ENCODE data around the gene LYL1.
"Not testable (repeated sequence)": the region's sequence is repeated elsewhere in the genome, so short reads cannot be mapped to it uniquely, and the experiment has no call there.

Gene LYL1

GRCh38 chr19:13102666-13103580, at the start of gene LYL1:
LYL1 (minus strand) TSS chr19:13102858; CDS start chr19:13101171, 1,687 bp downstream.
- no peak for DNase-seq (ENCODE audit: low read depth in 2 of 2)

GRCh38 chr19:13151605-13152355, 49.1 kb upstream of the LYL1 start:
- DNase-seq (ENCODE audit: low read depth in 2 of 2): peak; percentile 91 to 93

GRCh38 chr19:13150931-13151604, 48.4 kb upstream of the LYL1 start:
- no peak for DNase-seq (ENCODE audit: low read depth in 2 of 2)

- DNase-seq (ENCODE audit: low read depth in 2 of 2): peak; percentile 85 to 87
These were observed 47.7 kb upstream of the LYL1 start, which contains the start of the genes IER2 and STX10 for GRCh38 chr19:13150187-13150930. IER2 (plus strand) TSS chr19:13150411; CDS start chr19:13153187, 2,776 bp downstream. STX10 (minus strand) TSS chr19:13150375; CDS start chr19:13150173, 202 bp downstream.

- DNase-seq (ENCODE audit: low read depth in 2 of 2): no peak
These were observed 47.0 kb upstream of the LYL1 start for GRCh38 chr19:13149628-13150186.

GRCh38 chr19:13149173-13149627, 46.5 kb upstream of the LYL1 start:
- not testable (repeated sequence) for DNase-seq (ENCODE audit: low read depth in 2 of 2)

- no peak for DNase-seq (ENCODE audit: low read depth in 2 of 2)
These were observed 44.3 kb upstream of the LYL1 start for GRCh38 chr19:13146763-13147563.

GRCh38 chr19:13139633-13140311, 37.1 kb upstream of the LYL1 start:
- no peak for DNase-seq (ENCODE audit: low read depth in 2 of 2)

- DNase-seq (ENCODE audit: low read depth in 2 of 2): no peak
These were observed 36.2 kb upstream of the LYL1 start for GRCh38 chr19:13138916-13139198.

- no peak for DNase-seq (ENCODE audit: low read depth in 2 of 2)
These were observed 35.7 kb upstream of the LYL1 start for GRCh38 chr19:13138171-13138915.

- no peak for DNase-seq (ENCODE audit: low read depth in 2 of 2)
These were observed 34.7 kb upstream of the LYL1 start for GRCh38 chr19:13137290-13137794.

- no peak for DNase-seq (ENCODE audit: low read depth in 2 of 2)
These were observed 32.7 kb upstream of the LYL1 start for GRCh38 chr19:13135068-13136062.

- DNase-seq (ENCODE audit: low read depth in 2 of 2): no peak
These were observed 32.0 kb upstream of the LYL1 start for GRCh38 chr19:13134626-13135025.

GRCh38 chr19:13133241-13133870, 30.7 kb upstream of the LYL1 start:
- DNase-seq (ENCODE audit: low read depth in 2 of 2): no peak

- peak in 1 of 2 donors; percentile 30 for DNase-seq (ENCODE audit: low read depth in 2 of 2)
These were observed 30.0 kb upstream of the LYL1 start for GRCh38 chr19:13132471-13133180.

GRCh38 chr19:13130886-13131490, 28.3 kb upstream of the LYL1 start:
- DNase-seq (ENCODE audit: low read depth in 2 of 2): no peak

All from stimulated activated CD4-positive, alpha-beta T cell treated with anti-CD3 and anti-CD28 coated beads, Interleukin-1b, Interleukin-23, amount 100 ng/mL, for 4 hours (primary cell).